ENCODE results near the gene DDC. TPM values are rescaled to one million over a fixed set of nuclear protein-coding genes. Genes with fewer than 3 reads are reported as not detected.

DDC gene
- total RNA-seq, 1 experiment from 2014 or later: not detected

DNA sequence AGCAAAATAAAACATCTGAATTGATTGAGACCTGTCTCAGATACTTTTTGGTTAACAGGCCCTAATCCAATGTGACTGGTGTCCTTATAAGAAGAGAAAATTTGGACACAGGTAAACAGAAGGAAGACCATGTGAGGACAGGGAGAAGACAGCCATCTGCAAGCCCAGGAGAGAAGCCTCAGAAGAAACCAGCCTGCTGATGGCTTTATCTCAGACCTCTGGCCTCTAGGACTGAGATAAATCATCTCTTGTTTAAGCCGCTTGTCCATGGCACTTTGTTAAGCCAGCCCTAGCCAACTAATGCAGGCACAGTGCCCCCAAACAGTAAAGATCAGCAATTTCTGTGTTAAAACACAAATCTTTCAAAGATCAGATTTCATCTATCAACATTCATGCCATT, 73.3 kb downstream of the DDC start:
- BruUV-seq (replicated peaks): no TSS peak
- CTCF ChIA-PET: interaction anchor here (0.8 kb wide), 1 partner anchor 141 kb away, joined by 11 read pairs; no protein-coding TSS in a partner anchor
- no peak for DNase-seq
- Histone ChIP-seq H2AFZ (no peak overlapping the region), H3K79me2 (ENCODE audit: low read depth) (no peaks in the 10 kb centered on the region), H3K4me2 (no peak overlapping the region), H3K27me3 (ENCODE audit: insufficient read depth, low read depth) (no peaks in the 10 kb centered on the region), H3F3A (ENCODE audit: insufficient read depth, low read depth) (no peaks in the 10 kb centered on the region), H3K27ac (no peak overlapping the region), H3K9me2 (ENCODE audit: insufficient read depth) (no peaks in the 10 kb centered on the region), H3K9me3 (ENCODE audit: insufficient read depth, low read depth) (peaks cover 10% of the 10 kb centered on the region; the same call in 1 of the 2 replicates), H4K20me1 (ENCODE audit: insufficient read depth) (no peaks in the 10 kb centered on the region), H3K36me3 (ENCODE audit: low read depth) (no peaks in the 10 kb centered on the region), H3K4me3 (no peak overlapping the region), H3K4me1 (replicated peaks; ENCODE audit: insufficient read depth) (0 out of 2 replicates have a peak, but pooled peaks cover 4% of the 10 kb centered on the region)
- intact Hi-C loops (cut with micrococcal nuclease; ENCODE audit: unreplicated experiment): no loop called here
- no peak for TF ChIP-seq EZH2 (IDR thresholded peaks at IDR 0.05; ENCODE audit: low read depth)
- TF ChIP-seq, protein P1, sequence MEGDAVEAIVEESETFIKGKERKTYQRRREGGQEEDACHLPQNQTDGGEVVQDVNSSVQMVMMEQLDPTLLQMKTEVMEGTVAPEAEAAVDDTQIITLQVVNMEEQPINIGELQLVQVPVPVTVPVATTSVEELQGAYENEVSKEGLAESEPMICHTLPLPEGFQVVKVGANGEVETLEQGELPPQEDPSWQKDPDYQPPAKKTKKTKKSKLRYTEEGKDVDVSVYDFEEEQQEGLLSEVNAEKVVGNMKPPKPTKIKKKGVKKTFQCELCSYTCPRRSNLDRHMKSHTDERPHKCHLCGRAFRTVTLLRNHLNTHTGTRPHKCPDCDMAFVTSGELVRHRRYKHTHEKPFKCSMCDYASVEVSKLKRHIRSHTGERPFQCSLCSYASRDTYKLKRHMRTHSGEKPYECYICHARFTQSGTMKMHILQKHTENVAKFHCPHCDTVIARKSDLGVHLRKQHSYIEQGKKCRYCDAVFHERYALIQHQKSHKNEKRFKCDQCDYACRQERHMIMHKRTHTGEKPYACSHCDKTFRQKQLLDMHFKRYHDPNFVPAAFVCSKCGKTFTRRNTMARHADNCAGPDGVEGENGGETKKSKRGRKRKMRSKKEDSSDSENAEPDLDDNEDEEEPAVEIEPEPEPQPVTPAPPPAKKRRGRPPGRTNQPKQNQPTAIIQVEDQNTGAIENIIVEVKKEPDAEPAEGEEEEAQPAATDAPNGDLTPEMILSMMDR (conservative IDR thresholded peaks at IDR 0.05): no peak
- POLR2A ChIA-PET (ENCODE audit: unreplicated experiment): no interaction called here

DNA sequence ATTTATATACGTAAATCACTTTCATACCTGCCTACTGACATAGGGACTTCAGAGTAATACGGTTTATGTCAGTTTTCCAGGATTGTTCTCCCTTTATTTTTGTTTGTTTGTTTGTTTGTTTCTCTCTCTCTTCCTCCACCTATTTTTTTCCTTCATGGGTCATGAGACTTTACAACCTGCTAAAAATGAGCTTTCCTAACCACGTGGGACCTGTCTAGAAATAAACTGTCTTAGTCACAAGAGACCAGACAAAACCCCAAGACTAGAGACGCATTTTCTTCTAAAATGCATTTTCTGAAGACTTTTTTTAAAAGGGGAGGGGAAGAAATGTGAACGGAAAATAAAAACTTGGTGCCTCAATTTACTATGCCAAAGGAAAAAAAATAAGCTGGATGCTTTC, 74.0 kb downstream of the DDC start:
- no TSS peak for BruUV-seq (replicated peaks)
- H3K27me3 ChIP-seq (ENCODE audit: insufficient read depth, low read depth): no peaks in the 10 kb centered on the region
- H3K4me2 ChIP-seq: no peak overlapping the region
- H3K79me2 ChIP-seq (ENCODE audit: low read depth): no peaks in the 10 kb centered on the region
- POLR2A ChIA-PET (ENCODE audit: unreplicated experiment): interaction anchor here (0.6 kb wide), 1 partner anchor 40 kb away, joined by 6 read pairs; no protein-coding TSS in a partner anchor
- no peaks in the 10 kb centered on the region for H3K36me3 ChIP-seq (ENCODE audit: low read depth)
- H3K4me1 ChIP-seq (replicated peaks; ENCODE audit: insufficient read depth): no peaks in the 10 kb centered on the region
- no peaks in the 10 kb centered on the region for H4K20me1 ChIP-seq (ENCODE audit: insufficient read depth)
- no peak overlapping the region for H3K4me3 ChIP-seq
- CTCF ChIA-PET: interaction anchor here (0.8 kb wide), 1 partner anchor 142 kb away, joined by 11 read pairs; no protein-coding TSS in a partner anchor
- peaks cover 10% of the 10 kb centered on the region; the same call in 1 of the 2 replicates for H3K9me3 ChIP-seq (ENCODE audit: insufficient read depth, low read depth)
- no peak for TF ChIP-seq EZH2 (IDR thresholded peaks at IDR 0.05; ENCODE audit: low read depth)
- TF ChIP-seq, protein P1 (conservative IDR thresholded peaks at IDR 0.05): no peak
- no peak for DNase-seq
- no peak overlapping the region for H2AFZ ChIP-seq
- intact Hi-C loops (cut with micrococcal nuclease; ENCODE audit: unreplicated experiment): no loop called here
- no peaks in the 10 kb centered on the region for H3K9me2 ChIP-seq (ENCODE audit: insufficient read depth)
- H3K27ac ChIP-seq: no peak overlapping the region
- no peaks in the 10 kb centered on the region for H3F3A ChIP-seq (ENCODE audit: insufficient read depth, low read depth)

DNA sequence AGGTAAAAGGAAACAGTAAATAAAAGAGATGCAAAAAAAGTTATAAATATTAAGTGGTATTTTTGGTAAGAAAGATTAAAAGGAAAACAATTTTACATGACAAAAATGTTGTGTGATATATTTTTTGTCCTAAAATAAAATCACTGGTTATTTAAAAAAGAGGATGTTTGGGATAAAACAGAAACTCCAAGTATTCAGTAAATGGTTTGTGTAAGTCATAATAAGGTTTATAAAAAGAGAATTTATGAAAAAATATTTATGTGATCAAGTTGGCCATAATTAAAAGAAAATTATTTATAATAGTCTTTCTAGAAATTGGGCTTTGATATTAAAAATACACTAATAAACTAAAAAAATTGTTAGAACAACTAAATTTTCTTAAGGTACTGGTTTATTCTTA, 76.8 kb downstream of the DDC start:
- no peaks in the 10 kb centered on the region for H3K36me3 ChIP-seq (ENCODE audit: low read depth)
- H3F3A ChIP-seq (ENCODE audit: insufficient read depth, low read depth): no peaks in the 10 kb centered on the region
- H3K79me2 ChIP-seq (ENCODE audit: low read depth): no peaks in the 10 kb centered on the region
- no peak overlapping the region for H3K4me2 ChIP-seq
- no peaks in the 10 kb centered on the region for H4K20me1 ChIP-seq (ENCODE audit: insufficient read depth)
- no peak overlapping the region for H2AFZ ChIP-seq
- no peak overlapping the region for H3K4me3 ChIP-seq
- intact Hi-C loops (cut with micrococcal nuclease; ENCODE audit: unreplicated experiment): no loop called here
- ChIA-PET CTCF (no interaction called here), POLR2A (ENCODE audit: unreplicated experiment) (no interaction called here)
- H3K4me1 ChIP-seq (replicated peaks; ENCODE audit: insufficient read depth): no peaks in the 10 kb centered on the region
- no peaks in the 10 kb centered on the region for H3K27me3 ChIP-seq (ENCODE audit: insufficient read depth, low read depth)
- peaks cover 10% of the 10 kb centered on the region; the same call in 1 of the 2 replicates for H3K9me3 ChIP-seq (ENCODE audit: insufficient read depth, low read depth)
- no peak for DNase-seq
- no peak overlapping the region for H3K27ac ChIP-seq
- no peaks in the 10 kb centered on the region for H3K9me2 ChIP-seq (ENCODE audit: insufficient read depth)
- no TSS peak for BruUV-seq (replicated peaks)
- TF ChIP-seq, protein P1 (conservative IDR thresholded peaks at IDR 0.05): no peak
- no peak for TF ChIP-seq EZH2 (IDR thresholded peaks at IDR 0.05; ENCODE audit: low read depth)

Measured in PC-9 (cell line).